SK-N-SH (cell line): ENCODE results near the gene ARHGEF7. TPM values are rescaled to one million over a fixed set of nuclear protein-coding genes. Genes with fewer than 3 reads are reported as not detected.

Source experiments
- CTCF ChIA-PET: fragments of 300-600, 350-600 bp; formaldehyde crosslinking; extraction: SDS; loops from one replicate; lab custom pipeline; 2021; lab: Yijun Ruan, JAX
- POLR2A ChIA-PET: fragments of 350-600 bp; sonication (Branson Sonifier 250); formaldehyde crosslinking; extraction: SDS; loops from one replicate; lab custom pipeline; 2020; ENCODE audit warnings: antibody characterized with exemption, inconsistent platforms; lab: Yijun Ruan, JAX
- DNase-seq: peaks from one replicate; pipeline ENCODE4 v3.0.0; 2012
- H2AFZ ChIP-seq: fragments of 200-600 bp; sonication (generic); 2 replicates; pipeline ENCODE4 v1.8.1; 2016; ENCODE audit warnings: antibody characterized with exemption, mild to moderate bottlenecking, low read depth
- H3F3A ChIP-seq: fragments of 200-600 bp; sonication (generic); replicated peaks from 2 replicates; pipeline ENCODE3; 2016; ENCODE audit warnings: antibody characterized with exemption, mild to moderate bottlenecking; ENCODE audit not compliant: insufficient read depth
- H3K27ac ChIP-seq, 2 experiments: fragments of 200-500 bp in 1 of 2; fragments of 200-600 bp in 1 of 2; sonication (Bioruptor generic) in 1 of 2; sonication (generic), shearing (Covaris generic) in 1 of 2; 2 replicates each; pipeline versions ENCODE4 v1.5.1 to v1.6.1; 2014 to 2016; ENCODE audit warnings: low read depth in 2 of 2, inconsistent platforms in 1 of 2, low read length in 1 of 2, mild to moderate bottlenecking in 1 of 2, mixed read lengths in 1 of 2
- H3K27me3 ChIP-seq: fragments of 200-600 bp; sonication (generic), shearing (Covaris generic); 2 replicates; pipeline ENCODE4 v1.6.1; 2016; ENCODE audit warnings: mixed run types; ENCODE audit not compliant: insufficient read depth
- H3K36me3 ChIP-seq, 2 experiments: fragments of 200-500 bp in 1 of 2; fragments of 200-600 bp in 1 of 2; sonication (Bioruptor generic) in 1 of 2; sonication (generic) in 1 of 2; replicated peaks in 1 of 2; 2 replicates each; pipeline versions ENCODE3 to v1.5.1; 2014 to 2016; ENCODE audit warnings: low read length in 1 of 2, mild to moderate bottlenecking in 1 of 2; ENCODE audit not compliant: insufficient read depth in 2 of 2, control insufficient read depth in 1 of 2
- H3K4me1 ChIP-seq, 2 experiments: fragments of 200-500 bp in 1 of 2; fragments of 200-600 bp in 1 of 2; sonication (Bioruptor generic) in 1 of 2; sonication (generic), shearing (Covaris generic) in 1 of 2; 2 replicates each; pipeline versions ENCODE4 v1.5.1 to v1.6.1; 2014 to 2016; ENCODE audit warnings: low read depth in 1 of 2, low read length in 1 of 2, mixed run types in 1 of 2; ENCODE audit not compliant: insufficient read depth in 2 of 2, control insufficient read depth in 1 of 2
- H3K4me2 ChIP-seq: fragments of 200-600 bp; sonication (generic), shearing (Covaris generic); 2 replicates; pipeline ENCODE4 v1.6.1; 2017; ENCODE audit warnings: mixed run types
- H3K4me3 ChIP-seq, 2 experiments: fragments of 200-500 bp in 1 of 2; fragments of 200-600 bp in 1 of 2; sonication (Bioruptor generic) in 1 of 2; sonication (generic), shearing (Covaris generic) in 1 of 2; 2 replicates each; pipeline versions ENCODE4 v1.5.1 to v1.8.1; 2014 to 2016; ENCODE audit warnings: low read depth in 2 of 2, inconsistent platforms in 1 of 2, low read length in 1 of 2, mild to moderate bottlenecking in 1 of 2, mixed read lengths in 1 of 2, moderate library complexity in 1 of 2
- H3K79me2 ChIP-seq: fragments of 200-600 bp; sonication (generic); 2 replicates; pipeline ENCODE4 v1.8.1; 2017; ENCODE audit warnings: mild to moderate bottlenecking; ENCODE audit not compliant: insufficient read depth
- H3K9ac ChIP-seq: fragments of 200-600 bp; sonication (generic); 2 replicates; pipeline ENCODE4 v1.6.1; 2017; ENCODE audit warnings: mixed run types
- H3K9me2 ChIP-seq: fragments of 200-600 bp; sonication (generic); 2 replicates; pipeline ENCODE4 v1.6.1; 2017; ENCODE audit warnings: mixed run types
- H3K9me3 ChIP-seq: fragments of 200-600 bp; sonication (generic); 2 replicates; pipeline ENCODE4 v1.6.1; 2017; ENCODE audit warnings: mixed run types, mild to moderate bottlenecking, moderate library complexity
- H4K20me1 ChIP-seq: fragments of 200-600 bp; sonication (generic); 2 replicates; pipeline ENCODE4 v1.6.1; 2017; ENCODE audit warnings: mild to moderate bottlenecking, mixed run types; ENCODE audit not compliant: insufficient read depth
- CHD2 ChIP-seq: fragments of 150-350 bp; IDR thresholded peaks from 2 replicates; pipeline ENCODE4 v1.6.1; 2018; ENCODE audit warnings: low read length; ENCODE audit not compliant: partially characterized antibody
- ELF1 ChIP-seq: IDR thresholded peaks from 2 replicates; pipeline ENCODE4 v1.4.0; 2012
- EP300 ChIP-seq, 2 experiments: IDR thresholded peaks; 2 replicates each; pipeline versions ENCODE4 v1.4.0 to v1.6.1; 2012; ENCODE audit warnings: borderline replicate concordance in 1 of 2, low read depth in 1 of 2, low read length in 1 of 2
- FOSL2 ChIP-seq: IDR thresholded peaks from 2 replicates; pipeline ENCODE4 v1.4.0; 2012; ENCODE audit warnings: low read depth, mild to moderate bottlenecking, moderate library complexity, borderline replicate concordance
- FOXM1 ChIP-seq: IDR thresholded peaks from 2 replicates; pipeline ENCODE4 v1.4.0; 2012; ENCODE audit warnings: low read depth, mild to moderate bottlenecking
- GABPA ChIP-seq: IDR thresholded peaks from 2 replicates; pipeline ENCODE4 v1.4.0; 2012; ENCODE audit warnings: low read depth, mild to moderate bottlenecking
- IRF3 ChIP-seq: fragments of 150-350 bp; IDR thresholded peaks from 2 replicates; pipeline ENCODE4 v1.6.1; 2016; ENCODE audit warnings: mild to moderate bottlenecking, low read depth, low read length
- MAX ChIP-seq: IDR thresholded peaks from 2 replicates; pipeline ENCODE4 v1.4.0; 2012; ENCODE audit warnings: low read depth
- MXI1 ChIP-seq: IDR thresholded peaks from 2 replicates; pipeline ENCODE4 v1.6.1; 2012; ENCODE audit warnings: mild to moderate bottlenecking, low read depth, low read length, improper control_type of control experiment
- RAD21 ChIP-seq: IDR thresholded peaks from 2 replicates; pipeline ENCODE4 v1.6.1; 2012; ENCODE audit warnings: mild to moderate bottlenecking, low read length
- REST ChIP-seq: IDR thresholded peaks from 2 replicates; pipeline ENCODE4 v1.6.1; 2012; ENCODE audit warnings: mild to moderate bottlenecking, low read depth, low read length, moderate library complexity
- RFX5 ChIP-seq: IDR thresholded peaks from 2 replicates; pipeline ENCODE4 v1.6.1; 2012; ENCODE audit warnings: mild to moderate bottlenecking, improper control_type of control experiment, low read length
- RXRA ChIP-seq: IDR thresholded peaks from 2 replicates; pipeline ENCODE4 v1.4.0; 2012; ENCODE audit warnings: low read depth, mild to moderate bottlenecking, borderline replicate concordance
- SIN3A ChIP-seq: IDR thresholded peaks from 2 replicates; pipeline ENCODE4 v1.6.1; 2012; ENCODE audit warnings: low read depth, mild to moderate bottlenecking, low read length, moderate library complexity, borderline replicate concordance
- TAF1 ChIP-seq: IDR thresholded peaks from 2 replicates; pipeline ENCODE4 v1.6.1; 2012; ENCODE audit warnings: low read depth, mild to moderate bottlenecking, low read length, moderate library complexity, borderline replicate concordance
- TCF12 ChIP-seq: IDR thresholded peaks from 2 replicates; pipeline ENCODE4 v1.4.0; 2012
- USF1 ChIP-seq: IDR thresholded peaks from 2 replicates; pipeline ENCODE4 v1.4.0; 2012; ENCODE audit warnings: low read depth, borderline replicate concordance
- USF2 ChIP-seq: fragments of 150-350 bp; IDR thresholded peaks from 2 replicates; pipeline ENCODE4 v1.6.1; 2017; ENCODE audit warnings: antibody characterized with exemption, low read length, low read depth, borderline replicate concordance
- YY1 ChIP-seq: IDR thresholded peaks from 2 replicates; pipeline ENCODE4 v1.4.0; 2012; ENCODE audit warnings: low read depth, mild to moderate bottlenecking
- ZBTB33 ChIP-seq: IDR thresholded peaks from 2 replicates; pipeline ENCODE4 v1.4.0; 2012; ENCODE audit warnings: low read depth, borderline replicate concordance
- WGBS: methylation state at CpG from one replicate; pipeline ENCODE4 v1.1.6; 2017; ENCODE audit warnings: low lambda C conversion rate; 5-methylcytosine and 5-hydroxymethylcytosine counted together
- polyA plus RNA-seq, 3 experiments: library from polyadenylated mRNA; depleted of rRNA; stranded (reverse); fragments of >200 nt; gene quantifications; 2 replicates each; pipeline ENCODE4 v1.2.3, GENCODE V29; 2012

Gene ARHGEF7
- polyA plus RNA-seq, 1 of the 3 experiments (the other 2 are of a cell fraction): 21.6 TPM

- no peak for TF ChIP-seq USF2
- TF ChIP-seq RFX5: no peak
- TF ChIP-seq TCF12: no peak
- no peak for TF ChIP-seq FOSL2
- TF ChIP-seq MXI1: no peak
- no peak for TF ChIP-seq MAX
- TF ChIP-seq ELF1: no peak
- TF ChIP-seq CHD2: no peak
- TF ChIP-seq SIN3A: no peak
- no peak for TF ChIP-seq RAD21
- TF ChIP-seq TAF1: no peak
- no peak for TF ChIP-seq REST
- no peak for TF ChIP-seq IRF3
- no peak for TF ChIP-seq USF1
- no peak for TF ChIP-seq GABPA
- TF ChIP-seq ZBTB33: no peak
- TF ChIP-seq FOXM1: no peak
- no peak for TF ChIP-seq YY1
- no peak for TF ChIP-seq RXRA
- no peak for TF ChIP-seq EP300 (IDR thresholded peaks at IDR 0.05; ENCODE audit: borderline replicate concordance in 1 of 2, low read depth in 1 of 2, low read length in 1 of 2)
- ChIA-PET CTCF (interaction anchor here (1.0 kb wide), 1 partner anchor 56 kb away, joined by 3 read pairs; no protein-coding TSS in a partner anchor), POLR2A (no interaction called here)
- Histone ChIP-seq H3K36me3 (no peaks in the 10 kb centered on the region), H3K9me2 (no peaks in the 10 kb centered on the region), H3K27me3 (peaks cover 13% of the 10 kb centered on the region), H3K27ac (no peak overlapping the region), H2AFZ (no peak overlapping the region), H4K20me1 (no peaks in the 10 kb centered on the region), H3K4me2 (no peak overlapping the region), H3K4me3 (no peak overlapping the region), H3K4me1 (peaks cover 0 to 25% of the 10 kb centered on the region in 2 experiments; a peak in 2 of 4 replicates), H3K79me2 (no peaks in the 10 kb centered on the region), H3F3A (no peaks in the 10 kb centered on the region), H3K9ac (no peak overlapping the region), H3K9me3 (no peaks in the 10 kb centered on the region)
- peak; percentile 58 for DNase-seq
- 54% methylated on average over 7 of the region's 8 CpGs for WGBS
Measured at GRCh38 chr13:111123649-111124048, 8.5 kb downstream of the ARHGEF7 start.
